T-helper 22 cell (primary cell): ENCODE results near the gene BTF3.
"Not testable (repeated sequence)": the region's sequence is repeated elsewhere in the genome, so short reads cannot be mapped to it uniquely, and the experiment has no call there.

Experiments
- DNase-seq: peaks from one replicate; pipeline ENCODE4 v3.0.0-alpha.2; 2020; ENCODE audit warnings: low read depth

Gene BTF3

DNA sequence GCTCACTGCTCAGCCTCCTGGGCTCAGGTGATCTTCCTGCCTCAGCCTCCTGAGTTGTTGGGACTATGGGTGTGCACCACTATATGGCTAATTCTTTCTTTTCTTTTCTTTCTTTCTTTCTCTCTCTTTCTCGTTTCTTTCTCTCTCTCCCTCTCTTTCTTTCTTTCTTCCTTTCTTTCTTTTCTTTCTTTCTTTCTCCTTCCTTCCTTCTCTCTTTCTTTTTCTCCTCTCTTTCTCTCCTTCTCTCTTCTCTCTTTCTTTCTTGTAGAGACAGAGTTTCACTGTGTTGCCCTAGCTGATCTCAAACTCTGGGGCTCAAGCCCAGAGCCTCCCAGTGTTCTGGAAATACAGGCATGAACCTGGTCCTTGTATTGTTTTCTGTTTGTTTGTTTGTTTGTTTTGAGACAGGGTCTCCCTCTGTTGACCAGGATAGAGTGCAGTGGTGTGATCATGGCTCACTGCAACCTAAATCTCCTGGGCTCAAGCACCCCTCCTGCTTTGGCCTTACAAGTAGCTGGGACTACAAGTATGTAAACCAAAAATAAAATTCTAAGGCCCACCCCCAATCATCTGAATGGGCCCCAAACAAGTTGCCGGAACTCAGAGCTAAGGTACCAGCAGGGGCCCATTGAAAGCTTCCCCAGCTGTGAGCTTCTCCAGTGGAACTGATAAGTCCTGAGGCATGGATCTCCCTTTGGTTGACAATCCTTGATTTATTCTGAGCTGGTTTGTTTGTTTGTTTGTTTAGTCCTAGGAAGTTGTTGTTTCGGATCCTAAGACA is 11.9 kb upstream of the BTF3 start:
- DNase-seq = no peak

DNA sequence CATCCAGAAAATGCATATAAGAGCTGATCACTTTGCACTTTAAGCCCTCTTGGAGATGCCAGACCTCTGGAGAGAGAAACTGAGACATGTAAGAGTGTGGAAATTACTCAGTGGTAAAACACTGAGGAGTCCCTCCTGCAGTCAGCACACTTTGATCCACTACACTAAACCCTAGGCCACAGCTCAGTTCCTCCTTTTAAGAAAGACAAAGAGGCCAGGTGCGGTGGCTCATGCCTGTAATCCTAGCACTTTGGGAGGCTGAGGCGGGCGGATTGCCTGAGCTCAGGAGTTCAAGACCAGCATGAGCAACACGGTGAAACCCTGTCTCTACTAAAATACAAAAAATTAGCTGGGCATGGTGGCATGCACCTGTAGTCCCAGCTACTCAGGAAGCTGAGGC is 11.0 kb upstream of the BTF3 start:
- DNase-seq = not testable (repeated sequence)

DNA sequence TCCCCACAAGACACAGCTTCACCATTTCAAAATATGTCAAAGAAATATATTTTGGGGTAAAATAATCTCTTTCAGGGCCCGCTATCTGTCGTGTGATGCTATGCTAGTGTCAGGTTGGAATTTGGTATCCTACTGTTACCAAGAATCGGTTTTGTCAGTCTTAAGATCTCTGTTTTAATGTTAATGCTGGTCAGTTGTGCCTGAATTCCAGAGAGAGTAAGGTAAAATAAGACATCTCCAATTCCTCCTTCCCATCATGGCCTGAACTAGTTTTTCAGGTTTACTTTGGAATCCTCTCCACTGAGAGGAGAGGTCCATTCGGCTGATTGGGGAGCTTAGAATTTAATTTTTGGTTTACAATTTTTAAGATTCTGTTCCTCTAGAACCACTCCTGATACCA is 10.4 kb upstream of the BTF3 start:
- DNase-seq = no peak

- no peak for DNase-seq
Observed at GRCh38 chr5:73488806-73489205, 9.4 kb upstream of the BTF3 start.

DNA sequence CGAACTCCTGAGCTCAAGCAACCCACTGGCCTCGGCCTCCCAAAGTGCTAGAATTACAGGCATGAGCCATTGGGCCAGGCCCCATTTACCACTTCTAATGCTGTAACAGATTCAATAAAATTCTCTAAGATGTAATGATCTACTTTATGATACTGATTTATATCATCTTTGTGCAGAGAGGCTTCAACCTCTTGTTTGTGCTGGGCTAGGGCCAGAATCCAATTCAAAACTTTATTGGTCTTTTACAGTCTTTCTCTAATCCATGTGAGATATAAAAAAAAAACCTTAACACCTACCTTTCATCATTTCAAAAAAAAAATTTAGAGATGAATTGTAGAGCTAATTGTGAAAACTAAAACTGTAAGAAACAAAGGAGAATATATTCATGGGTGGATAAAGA is 8.2 kb upstream of the BTF3 start:
- DNase-seq = no peak

- DNase-seq = no peak
Observed at GRCh38 chr5:73491155-73491554, 7.1 kb upstream of the BTF3 start.

GRCh38 chr5:73493421-73493820 is 4.8 kb upstream of the BTF3 start:
- DNase-seq = no peak

DNA sequence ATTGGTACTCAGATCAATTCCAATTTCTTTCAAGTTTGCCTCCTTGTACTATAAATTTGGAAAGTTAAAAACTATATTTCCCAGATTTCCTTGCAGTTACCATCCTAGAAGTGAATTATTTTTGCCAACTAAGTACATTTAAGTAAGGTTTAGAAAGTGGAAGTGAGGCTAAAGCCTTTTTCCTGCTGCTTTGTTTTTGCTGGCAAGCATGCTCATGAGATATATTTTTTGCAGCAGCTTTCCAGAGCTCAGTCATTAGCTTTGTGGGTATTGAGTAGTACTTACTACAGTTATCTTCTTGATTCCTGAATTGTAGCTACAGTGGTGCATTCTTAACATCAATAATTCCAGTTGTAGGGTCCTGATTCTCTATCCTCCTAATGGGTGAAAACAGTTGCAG is 3.5 kb upstream of the BTF3 start:
- DNase-seq = no peak

DNA sequence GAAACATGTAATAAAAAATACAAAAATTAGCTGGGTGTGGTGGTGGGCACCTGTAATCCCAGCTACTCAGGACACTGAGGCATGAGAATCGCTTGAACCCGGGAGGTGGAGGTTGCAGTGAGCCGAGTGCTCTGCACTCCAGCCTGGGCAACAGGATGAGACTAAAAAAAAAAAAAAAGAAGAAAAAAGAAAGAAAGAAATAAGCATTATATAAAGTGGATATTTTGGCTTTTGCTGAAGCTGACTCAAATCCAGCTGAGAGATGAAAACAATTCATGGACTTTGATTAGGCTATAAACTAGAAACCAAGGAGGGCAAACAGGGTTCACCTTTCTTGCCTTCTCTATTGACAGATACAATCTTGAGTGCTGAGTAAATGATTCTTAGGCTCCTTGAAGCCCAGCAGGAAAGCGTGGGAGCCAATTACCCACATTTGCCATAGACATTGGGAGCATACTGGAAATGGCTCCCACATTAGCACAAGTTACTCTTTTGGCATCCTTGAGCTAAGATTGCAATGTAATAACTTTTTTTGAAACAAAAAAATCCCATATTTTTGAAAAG is 2.4 kb upstream of the BTF3 start:
- DNase-seq = no peak

- DNase-seq = no peak
Observed at GRCh38 chr5:73496984-73497457, 1.2 kb upstream of the BTF3 start.

DNA sequence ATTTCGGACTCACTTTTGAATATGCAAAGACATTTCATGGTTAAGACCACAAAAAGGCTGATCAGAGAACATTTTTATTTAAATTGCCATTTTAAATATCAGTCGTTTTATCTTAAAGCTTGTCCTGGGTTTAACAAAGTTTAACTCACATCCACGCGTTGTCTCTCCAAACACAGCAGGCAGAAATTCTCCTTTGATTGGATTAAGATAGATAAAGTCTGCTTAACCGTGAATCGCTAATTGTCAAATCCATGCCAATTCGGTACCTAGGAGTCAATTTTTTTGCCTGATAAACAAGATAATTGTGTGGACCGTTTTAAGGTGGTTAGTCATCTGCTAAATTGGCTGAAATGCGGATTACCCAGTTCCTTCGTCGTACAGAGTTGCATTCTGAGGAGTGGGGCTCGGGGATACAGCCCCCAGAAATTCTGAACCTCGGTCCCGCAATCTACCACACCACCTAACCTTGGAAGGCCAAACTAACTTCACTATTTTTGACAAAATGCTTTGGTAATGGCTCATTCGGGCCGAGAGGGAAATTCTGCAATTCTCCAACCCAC is 665 bp upstream of the BTF3 start:
- DNase-seq = no peak

DNA sequence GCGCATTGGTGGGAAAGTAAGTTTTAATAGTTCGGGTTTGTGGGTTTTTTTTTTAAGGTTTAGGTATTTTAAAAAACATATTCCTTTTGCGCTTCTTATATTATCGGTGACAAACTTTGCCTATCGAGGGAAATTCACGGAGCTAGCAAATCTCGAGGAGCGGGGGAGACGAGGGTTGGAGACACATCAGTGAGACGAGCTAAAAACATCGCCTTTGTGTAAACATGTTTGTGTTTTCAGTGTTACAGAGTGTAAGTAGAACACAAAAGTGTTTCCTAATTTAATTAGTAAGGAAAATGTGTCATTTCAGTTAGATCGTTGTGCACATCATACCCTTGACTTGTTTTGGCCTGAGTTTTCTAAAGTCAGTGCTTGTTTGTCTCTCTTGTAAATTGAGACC is 945 bp downstream of the BTF3 start:
- DNase-seq = no peak

DNA sequence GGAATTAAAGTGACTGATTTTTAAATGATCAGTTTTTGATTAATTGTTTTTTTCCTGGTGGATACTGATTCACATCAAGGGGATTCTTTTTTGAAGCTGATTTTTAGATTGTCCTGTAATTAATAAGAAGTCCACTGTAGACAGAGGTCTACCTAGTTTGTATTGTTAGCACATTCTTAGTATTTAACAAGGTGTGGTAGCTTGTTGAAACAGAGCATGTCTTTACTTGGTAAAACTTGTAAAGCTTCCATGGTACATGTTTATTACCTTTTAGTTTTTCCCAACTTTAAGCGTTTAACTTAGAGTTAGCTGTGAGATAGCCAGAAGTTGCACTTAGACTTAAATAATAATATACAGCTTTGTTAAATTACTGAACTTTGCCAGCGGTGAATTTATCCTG is 1.5 kb downstream of the BTF3 start:
- DNase-seq = no peak

DNA sequence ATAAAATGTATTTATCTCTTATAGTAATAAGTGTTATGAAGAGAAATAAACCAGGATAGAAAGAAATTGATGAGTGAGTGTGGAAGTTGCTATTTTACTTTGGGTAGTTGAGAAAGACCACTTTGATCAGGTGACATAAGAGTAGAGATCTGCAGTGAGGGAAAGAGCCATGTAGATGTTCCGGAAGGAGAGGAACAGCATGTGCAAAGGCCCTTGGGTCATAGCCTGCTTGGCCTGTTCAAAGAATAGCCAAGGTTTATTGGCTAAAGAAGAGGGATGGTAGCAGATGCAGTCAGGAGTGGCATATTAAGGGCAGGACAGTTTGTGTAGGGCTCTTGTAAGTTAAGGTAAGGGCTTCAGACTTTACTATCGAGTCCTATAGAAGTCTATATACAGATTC is 3.2 kb downstream of the BTF3 start:
- DNase-seq = no peak

- no peak for DNase-seq
Observed at GRCh38 chr5:73506459-73506955, 8.3 kb downstream of the BTF3 start.

DNA sequence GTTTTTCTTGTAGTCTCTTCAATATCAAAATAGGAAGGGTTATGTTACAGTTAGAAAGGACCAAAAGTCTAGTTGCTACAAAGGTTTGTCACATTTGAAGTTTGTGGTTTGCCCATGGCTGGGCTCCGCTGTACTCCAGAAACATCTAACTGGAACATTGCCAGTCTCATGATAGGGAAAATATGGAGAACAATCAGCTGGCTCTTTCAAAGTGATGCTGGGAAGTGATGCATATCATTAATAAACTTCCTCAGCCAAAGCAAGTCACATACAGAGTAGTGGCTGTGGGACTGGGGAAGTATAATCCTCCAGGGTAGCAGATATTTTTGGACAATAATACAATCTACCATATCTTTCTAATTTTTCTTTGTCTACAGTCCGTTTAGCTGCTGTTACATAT is 8.8 kb downstream of the BTF3 start:
- no peak for DNase-seq

GRCh38 chr5:73508521-73508920 is 10.3 kb downstream of the BTF3 start:
- not testable (repeated sequence) for DNase-seq

DNA sequence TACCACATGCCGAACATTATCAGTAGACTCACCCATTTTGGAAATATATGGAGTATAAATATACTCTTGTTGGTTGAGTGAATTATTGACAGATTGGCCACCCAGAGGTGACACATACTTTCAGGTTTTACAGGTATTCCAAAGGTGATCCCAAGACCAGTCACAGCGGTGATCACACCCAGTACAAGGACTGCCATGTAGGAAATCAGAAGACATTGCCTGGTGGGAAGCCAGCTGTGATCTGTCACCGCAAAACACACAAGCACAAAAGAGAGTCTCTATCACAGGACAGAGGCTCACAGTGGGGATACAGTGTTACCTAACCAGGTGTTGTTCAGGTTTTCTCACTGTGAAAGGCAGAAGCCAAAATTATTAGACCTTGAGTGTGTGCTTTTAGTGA is 15.8 kb downstream of the BTF3 start:
- no peak for DNase-seq

GRCh38 chr5:73514418-73514817 is 16.2 kb downstream of the BTF3 start:
- DNase-seq = no peak

DNA sequence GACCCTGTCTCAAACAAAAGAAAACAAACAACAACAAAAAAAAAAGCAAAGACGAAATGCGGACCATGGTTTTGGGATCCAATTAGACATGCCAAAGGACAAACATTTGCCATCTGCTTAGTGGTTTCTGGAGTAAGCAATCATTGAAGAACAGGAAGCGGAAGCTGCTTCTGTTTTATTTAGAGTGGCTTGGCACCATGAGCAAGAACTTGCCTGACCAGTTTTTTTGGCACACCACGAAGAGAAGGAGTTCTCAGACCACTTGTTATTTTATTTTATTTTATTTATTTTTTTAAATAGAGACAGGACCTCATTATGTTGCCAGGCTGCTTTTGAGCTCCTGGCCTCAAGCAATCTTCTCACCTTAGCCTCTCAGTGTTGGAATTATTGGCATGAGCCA is 17.0 kb downstream of the BTF3 start:
- no peak for DNase-seq

- DNase-seq = peak; percentile 36
Observed at GRCh38 chr5:73519531-73520283, 21.5 kb downstream of the BTF3 start.

DNA sequence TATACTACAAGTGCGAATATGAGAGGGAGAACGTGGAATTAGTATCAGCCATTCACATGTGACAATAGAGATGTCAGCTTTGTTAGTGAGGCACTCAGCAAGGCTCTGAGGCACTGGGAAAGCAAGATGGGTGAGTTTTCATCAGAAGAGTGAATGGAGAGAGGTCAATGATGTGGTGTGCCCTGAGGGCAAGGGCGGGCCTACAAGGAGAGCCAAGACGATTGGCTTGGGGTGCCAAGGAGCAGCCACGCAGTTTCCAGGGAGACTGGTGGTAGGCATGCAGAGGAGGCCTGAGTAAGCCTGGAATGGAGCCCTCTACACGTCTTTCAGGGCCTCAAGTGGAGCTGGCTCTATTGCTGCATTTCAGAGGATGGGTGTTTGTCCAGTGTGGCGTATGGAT is 24.7 kb downstream of the BTF3 start:
- no peak for DNase-seq

- no peak for DNase-seq
Observed at GRCh38 chr5:73523861-73524260, 25.6 kb downstream of the BTF3 start.
